Measurements from ENCODE around the gene RCAN1.
A peak's percentile ranks its signal among the peaks of the same experiment; 100 is the strongest.

Gene RCAN1

GRCh38 chr21:34614628-34615486, at the start of gene RCAN1:
Gene RCAN1, minus strand, starts transcription at chr21:34615113. Its CDS starts 102 bp downstream, at chr21:34615011.
- peak; percentile 74 for DNase-seq

- no peak for DNase-seq
These were observed 46.9 kb upstream of the RCAN1 start for GRCh38 chr21:34661848-34662247.

- no peak for DNase-seq
These were observed 38.6 kb upstream of the RCAN1 start for GRCh38 chr21:34653522-34653921.

- no peak for DNase-seq
These were observed 36.7 kb upstream of the RCAN1 start for GRCh38 chr21:34651642-34652041.

- DNase-seq: no peak
These were observed 36.0 kb upstream of the RCAN1 start for GRCh38 chr21:34650861-34651431.

GRCh38 chr21:34649400-34649799, 34.5 kb upstream of the RCAN1 start:
- no peak for DNase-seq

GRCh38 chr21:34648739-34649297, 33.9 kb upstream of the RCAN1 start:
- DNase-seq: no peak

GRCh38 chr21:34647555-34647954, 32.6 kb upstream of the RCAN1 start:
- no peak for DNase-seq

GRCh38 chr21:34644825-34645224, 29.9 kb upstream of the RCAN1 start:
- no peak for DNase-seq

- DNase-seq: no peak
These were observed 27.5 kb upstream of the RCAN1 start for GRCh38 chr21:34642211-34643075.

- DNase-seq: no peak
These were observed 25.9 kb upstream of the RCAN1 start for GRCh38 chr21:34640858-34641257.

GRCh38 chr21:34639882-34640788, 25.2 kb upstream of the RCAN1 start:
- peak; percentile 38 for DNase-seq

GRCh38 chr21:34639250-34639649, 24.3 kb upstream of the RCAN1 start:
- DNase-seq: no peak

GRCh38 chr21:34636961-34637360, 22.0 kb upstream of the RCAN1 start:
- DNase-seq: no peak

- DNase-seq: no peak
These were observed 20.4 kb upstream of the RCAN1 start for GRCh38 chr21:34635307-34635706.

GRCh38 chr21:34632498-34632897, 17.6 kb upstream of the RCAN1 start:
- no peak for DNase-seq

- no peak for DNase-seq
These were observed 15.7 kb upstream of the RCAN1 start for GRCh38 chr21:34630536-34631143.

- DNase-seq: no peak
These were observed 11.2 kb upstream of the RCAN1 start for GRCh38 chr21:34626131-34626530.

- DNase-seq: no peak
These were observed 10.2 kb upstream of the RCAN1 start for GRCh38 chr21:34625030-34625593.

GRCh38 chr21:34623516-34623915, 8.6 kb upstream of the RCAN1 start:
- no peak for DNase-seq

Measured in NK-92 treated with Interleukin-12 subunit alpha and Interleukin-12 subunit beta, amount 100 ng/mL, for 24 hours (cell line).